ENCODE measurements around the gene FSTL4. TPM values are rescaled to one million over a fixed set of nuclear protein-coding genes. Genes with fewer than 3 reads are reported as not detected.

The FSTL4 gene
- total and polyA plus RNA-seq, 4 donors: 0.08 to 1.4 (median 0.31) TPM

DNA sequence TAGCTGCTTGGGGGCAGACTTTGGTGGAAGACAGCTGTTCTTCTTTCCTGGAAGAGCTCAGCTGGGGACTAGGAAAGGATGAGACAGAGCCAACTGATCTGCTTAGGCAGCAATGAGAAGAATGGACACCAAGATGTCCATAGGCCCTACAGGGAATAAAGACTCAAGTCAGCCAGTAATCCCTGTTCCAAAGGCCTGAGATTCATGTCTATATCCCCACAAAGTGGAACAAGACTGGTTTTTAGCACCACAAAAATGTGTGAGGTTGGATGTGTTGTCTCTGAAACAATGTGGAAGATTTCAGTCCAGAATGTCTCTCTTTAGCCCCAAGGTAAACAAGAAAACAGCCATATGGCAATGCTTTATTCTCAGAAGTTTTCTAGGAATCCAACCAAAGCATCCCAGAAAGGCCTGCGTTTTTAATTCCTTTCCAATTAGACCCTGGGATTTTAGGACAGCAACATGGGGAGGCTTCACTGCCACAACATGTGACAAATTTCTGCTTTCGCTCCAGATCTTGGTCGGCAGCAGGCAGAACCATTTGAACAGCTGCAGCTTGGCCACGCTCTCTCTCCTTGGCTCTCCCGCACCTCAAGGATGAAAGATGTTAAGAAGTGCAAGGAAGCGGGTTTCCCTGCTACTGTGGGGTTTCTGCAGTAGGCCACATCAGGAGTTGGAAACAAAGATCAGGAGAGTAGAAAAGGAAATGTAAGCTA lies 245.1 kb downstream of the FSTL4 start:
- Histone ChIP-seq H3K9ac (ENCODE audit: insufficient read depth in 1 of 2, low read length in 2 of 2) (no peak overlapping the region), H3K27me3 (ENCODE audit: control insufficient read depth in 3 of 3, insufficient read depth in 3 of 3, low read length in 2 of 3) (no peaks in the 10 kb centered on the region), H3K4me3 (no peak overlapping the region), H3K36me3 (ENCODE audit: control insufficient read depth in 4 of 4, insufficient read depth in 4 of 4, low read length in 4 of 4) (no peaks in the 10 kb centered on the region), H3K27ac (ENCODE audit: low read depth in 1 of 2, low read length in 1 of 2) (no peak overlapping the region), H3K9me3 (ENCODE audit: control insufficient read depth in 4 of 4, insufficient read depth in 3 of 4, low read length in 3 of 4) (no peaks in the 10 kb centered on the region), H3K4me1 (ENCODE audit: control insufficient read depth in 5 of 5, insufficient read depth in 5 of 5, low read length in 5 of 5) (peaks cover 0 to 3% (median 0%) of the 10 kb centered on the region in 5 donors)
- DNase-seq: no peak
- TF ChIP-seq, protein P1, sequence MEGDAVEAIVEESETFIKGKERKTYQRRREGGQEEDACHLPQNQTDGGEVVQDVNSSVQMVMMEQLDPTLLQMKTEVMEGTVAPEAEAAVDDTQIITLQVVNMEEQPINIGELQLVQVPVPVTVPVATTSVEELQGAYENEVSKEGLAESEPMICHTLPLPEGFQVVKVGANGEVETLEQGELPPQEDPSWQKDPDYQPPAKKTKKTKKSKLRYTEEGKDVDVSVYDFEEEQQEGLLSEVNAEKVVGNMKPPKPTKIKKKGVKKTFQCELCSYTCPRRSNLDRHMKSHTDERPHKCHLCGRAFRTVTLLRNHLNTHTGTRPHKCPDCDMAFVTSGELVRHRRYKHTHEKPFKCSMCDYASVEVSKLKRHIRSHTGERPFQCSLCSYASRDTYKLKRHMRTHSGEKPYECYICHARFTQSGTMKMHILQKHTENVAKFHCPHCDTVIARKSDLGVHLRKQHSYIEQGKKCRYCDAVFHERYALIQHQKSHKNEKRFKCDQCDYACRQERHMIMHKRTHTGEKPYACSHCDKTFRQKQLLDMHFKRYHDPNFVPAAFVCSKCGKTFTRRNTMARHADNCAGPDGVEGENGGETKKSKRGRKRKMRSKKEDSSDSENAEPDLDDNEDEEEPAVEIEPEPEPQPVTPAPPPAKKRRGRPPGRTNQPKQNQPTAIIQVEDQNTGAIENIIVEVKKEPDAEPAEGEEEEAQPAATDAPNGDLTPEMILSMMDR (IDR thresholded peaks at IDR 0.05; ENCODE audit: control extremely low read depth, extremely low read depth): no peak
- ATAC-seq (ENCODE audit: insufficient read depth, low FRiP score): no peak
- 81 to 84% methylated on average over 6 of the region's 6 CpGs for WGBS, 2 donors

DNA sequence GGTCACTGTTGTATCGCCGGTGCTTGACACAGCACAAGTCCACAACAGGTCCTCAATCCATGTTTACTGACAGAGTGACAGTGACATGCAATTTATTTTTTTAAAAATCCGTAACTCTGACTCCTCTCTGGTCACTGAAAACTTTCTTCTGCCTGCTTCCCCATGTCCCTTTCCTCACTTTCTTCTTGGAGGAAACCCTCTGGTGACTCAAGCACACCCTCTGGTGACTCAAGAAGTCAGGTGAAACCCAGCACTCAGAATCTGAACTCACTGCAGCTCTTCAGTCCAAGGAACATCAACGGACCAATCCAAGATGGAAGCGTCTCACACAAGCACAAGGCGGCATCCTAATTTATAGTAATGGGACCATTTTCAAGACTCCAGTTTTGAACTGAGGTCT lies 245.9 kb downstream of the FSTL4 start:
- Histone ChIP-seq H3K9me3 (ENCODE audit: control insufficient read depth in 4 of 4, insufficient read depth in 3 of 4, low read length in 3 of 4) (no peaks in the 10 kb centered on the region), H3K9ac (ENCODE audit: insufficient read depth in 1 of 2, low read length in 2 of 2) (no peak overlapping the region), H3K4me1 (ENCODE audit: control insufficient read depth in 5 of 5, insufficient read depth in 5 of 5, low read length in 5 of 5) (peaks cover 0 to 3% (median 0%) of the 10 kb centered on the region in 5 donors), H3K4me3 (no peak overlapping the region), H3K27ac (ENCODE audit: low read depth in 1 of 2, low read length in 1 of 2) (no peak overlapping the region), H3K36me3 (ENCODE audit: control insufficient read depth in 4 of 4, insufficient read depth in 4 of 4, low read length in 4 of 4) (no peaks in the 10 kb centered on the region), H3K27me3 (ENCODE audit: control insufficient read depth in 3 of 3, insufficient read depth in 3 of 3, low read length in 2 of 3) (no peaks in the 10 kb centered on the region)
- ATAC-seq (ENCODE audit: insufficient read depth, low FRiP score) (no peak), DNase-seq (no peak)
- WGBS, 2 donors: 90 to 94% methylated on average over 6 of the region's 6 CpGs
- TF ChIP-seq, protein P1 (IDR thresholded peaks at IDR 0.05; ENCODE audit: control extremely low read depth, extremely low read depth): no peak

DNA sequence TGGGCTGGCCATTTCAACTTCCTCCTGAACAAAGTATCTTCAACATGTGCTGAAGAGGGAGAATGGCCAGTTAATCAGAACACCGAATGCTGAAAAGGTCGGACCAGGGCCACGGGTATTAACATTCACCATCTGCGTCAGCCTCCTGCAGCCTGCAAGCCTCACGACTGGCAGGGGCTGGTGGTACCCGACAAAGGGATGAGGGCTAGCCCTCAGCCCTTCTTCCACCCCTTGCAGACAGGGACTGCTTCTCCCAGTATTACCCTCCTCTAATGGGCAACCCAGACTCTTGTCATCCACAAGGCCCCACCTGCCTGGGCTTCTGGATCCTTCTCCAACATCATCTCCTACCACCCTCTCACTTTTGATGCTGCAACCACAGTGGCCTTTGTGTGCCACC lies 246.6 kb downstream of the FSTL4 start:
- H3K9ac ChIP-seq (ENCODE audit: insufficient read depth in 1 of 2, low read length in 2 of 2): no peak overlapping the region
- ATAC-seq (ENCODE audit: insufficient read depth, low FRiP score): no peak
- no peaks in the 10 kb centered on the region for H3K9me3 ChIP-seq (ENCODE audit: control insufficient read depth in 4 of 4, insufficient read depth in 3 of 4, low read length in 3 of 4)
- WGBS, 2 donors: 87 to 92% methylated on average over 6 of the region's 6 CpGs
- no peaks in the 10 kb centered on the region for H3K36me3 ChIP-seq (ENCODE audit: control insufficient read depth in 4 of 4, insufficient read depth in 4 of 4, low read length in 4 of 4)
- H3K27me3 ChIP-seq (ENCODE audit: control insufficient read depth in 3 of 3, insufficient read depth in 3 of 3, low read length in 2 of 3): no peaks in the 10 kb centered on the region
- TF ChIP-seq, protein P1 (IDR thresholded peaks at IDR 0.05; ENCODE audit: control extremely low read depth, extremely low read depth): no peak
- DNase-seq: no peak
- H3K27ac ChIP-seq (ENCODE audit: low read depth in 1 of 2, low read length in 1 of 2): no peak overlapping the region
- H3K4me1 ChIP-seq (ENCODE audit: control insufficient read depth in 5 of 5, insufficient read depth in 5 of 5, low read length in 5 of 5): peaks cover 0 to 4% (median 0%) of the 10 kb centered on the region in 5 donors
- no peak overlapping the region for H3K4me3 ChIP-seq
